Fibroblast of lung (primary cell): Measurements from ENCODE around the gene FAU.

Experiments used
- EZH2 ChIP-seq: IDR thresholded peaks from 2 replicates; pipeline ENCODE4 v1.5.1; 2012; ENCODE audit warnings: low read length, control low read depth, mild to moderate bottlenecking; ENCODE audit errors: missing control alignments
- TF ChIP-seq, protein P1 (sequence below), 2 donors: IDR thresholded peaks in 1 of 2; conservative IDR thresholded peaks in 1 of 2; 1 replicate in 1 of 2; 2 replicates in 1 of 2; pipeline ENCODE4 v1.5.1; 2011 to 2012; ENCODE audit warnings: low read length in 2 of 2, control low read depth in 1 of 2, inconsistent platforms in 1 of 2, low read depth in 1 of 2, mild to moderate bottlenecking in 1 of 2

DNA sequence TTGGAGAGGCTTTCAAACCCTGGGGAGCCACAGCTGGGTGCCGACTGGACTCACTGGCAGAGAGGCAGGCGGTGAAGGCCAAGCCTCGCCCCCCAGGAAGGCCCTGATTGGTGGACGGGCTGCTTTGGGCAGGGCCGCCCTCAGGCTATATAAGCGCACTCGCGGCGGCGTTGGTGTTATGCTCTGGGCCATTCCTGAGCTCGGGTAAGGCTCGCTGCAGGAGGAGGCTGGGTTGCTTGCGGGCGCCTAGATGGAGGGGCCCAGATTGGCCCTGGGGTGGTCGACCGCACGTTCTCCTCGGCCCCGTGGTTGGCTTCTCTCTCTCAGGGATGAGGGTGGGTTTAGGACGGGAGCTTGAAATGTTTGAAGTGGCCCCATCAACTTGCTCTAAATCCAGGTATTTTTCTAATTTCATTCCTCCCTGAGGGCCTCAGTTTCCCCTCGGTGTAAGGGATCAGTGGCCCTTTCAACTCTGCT, 48.2 kb upstream of the FAU start, which contains the start of gene SPDYC:
- TF ChIP-seq, protein P1, sequence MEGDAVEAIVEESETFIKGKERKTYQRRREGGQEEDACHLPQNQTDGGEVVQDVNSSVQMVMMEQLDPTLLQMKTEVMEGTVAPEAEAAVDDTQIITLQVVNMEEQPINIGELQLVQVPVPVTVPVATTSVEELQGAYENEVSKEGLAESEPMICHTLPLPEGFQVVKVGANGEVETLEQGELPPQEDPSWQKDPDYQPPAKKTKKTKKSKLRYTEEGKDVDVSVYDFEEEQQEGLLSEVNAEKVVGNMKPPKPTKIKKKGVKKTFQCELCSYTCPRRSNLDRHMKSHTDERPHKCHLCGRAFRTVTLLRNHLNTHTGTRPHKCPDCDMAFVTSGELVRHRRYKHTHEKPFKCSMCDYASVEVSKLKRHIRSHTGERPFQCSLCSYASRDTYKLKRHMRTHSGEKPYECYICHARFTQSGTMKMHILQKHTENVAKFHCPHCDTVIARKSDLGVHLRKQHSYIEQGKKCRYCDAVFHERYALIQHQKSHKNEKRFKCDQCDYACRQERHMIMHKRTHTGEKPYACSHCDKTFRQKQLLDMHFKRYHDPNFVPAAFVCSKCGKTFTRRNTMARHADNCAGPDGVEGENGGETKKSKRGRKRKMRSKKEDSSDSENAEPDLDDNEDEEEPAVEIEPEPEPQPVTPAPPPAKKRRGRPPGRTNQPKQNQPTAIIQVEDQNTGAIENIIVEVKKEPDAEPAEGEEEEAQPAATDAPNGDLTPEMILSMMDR (conservative IDR thresholded peaks at IDR 0.05 in 1 of 2, IDR thresholded peaks at IDR 0.05 in 1 of 2; ENCODE audit: low read depth in 1 of 2, low read length in 2 of 2) = no peak
- TF ChIP-seq EZH2 = no peak
